GM13977 (cell line): ENCODE results near the gene PRKCZ.

ENCODE experiments used
- DNase-seq: peaks from one replicate; pipeline ENCODE4 v3.0.0; 2012; ENCODE audit warnings: low spot score
- in situ Hi-C: fragments of 300-500 bp; cut with MboI; formaldehyde crosslinking; loops from one replicate; pipeline ENCODE4 v1.12.0; 2022; ENCODE audit warnings: low sequenced_read_pairs, low pct_unique_long_range_greater_than_20kb, mixed read lengths, inconsistent platforms; ENCODE audit not compliant: unreplicated experiment
- TF ChIP-seq, protein P1 (sequence below): IDR thresholded peaks from 2 replicates; pipeline ENCODE4 v1.5.1; 2012; ENCODE audit warnings: mild to moderate bottlenecking, control low read depth; ENCODE audit not compliant: insufficient read depth; ENCODE audit errors: extremely low read depth, missing control alignments

Gene PRKCZ

DNA sequence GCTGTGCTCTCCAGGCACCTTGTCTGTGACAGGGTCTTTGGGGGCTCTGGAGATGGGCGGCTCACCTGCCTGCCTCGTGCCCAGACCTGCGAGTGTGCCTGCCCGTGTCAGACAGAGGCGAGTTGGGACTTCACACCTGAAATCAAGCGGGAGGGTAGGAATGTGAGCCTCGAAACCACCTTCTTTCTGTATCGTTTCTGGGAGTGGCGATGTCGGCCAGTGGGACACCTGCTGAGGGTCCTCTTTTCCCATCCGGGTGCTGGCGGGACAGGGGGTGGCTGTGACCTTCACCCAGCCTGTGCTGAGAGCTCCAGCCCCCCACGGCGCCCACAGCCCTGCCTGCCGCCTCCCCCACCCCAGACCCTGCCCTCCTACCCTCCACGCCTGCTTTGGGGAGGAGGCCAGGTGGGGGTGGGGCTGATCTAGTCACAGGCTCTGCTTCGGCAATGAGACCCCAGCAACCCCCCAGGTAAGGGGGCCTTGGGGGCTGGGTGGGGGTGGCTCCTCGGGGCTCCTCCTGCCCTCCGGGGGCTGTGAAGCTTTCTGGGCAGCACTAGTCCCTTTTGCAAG is 160.0 kb downstream of the PRKCZ start:
- DNase-seq, result no peak
- in situ Hi-C loops, result no loop called here
- TF ChIP-seq, protein P1, sequence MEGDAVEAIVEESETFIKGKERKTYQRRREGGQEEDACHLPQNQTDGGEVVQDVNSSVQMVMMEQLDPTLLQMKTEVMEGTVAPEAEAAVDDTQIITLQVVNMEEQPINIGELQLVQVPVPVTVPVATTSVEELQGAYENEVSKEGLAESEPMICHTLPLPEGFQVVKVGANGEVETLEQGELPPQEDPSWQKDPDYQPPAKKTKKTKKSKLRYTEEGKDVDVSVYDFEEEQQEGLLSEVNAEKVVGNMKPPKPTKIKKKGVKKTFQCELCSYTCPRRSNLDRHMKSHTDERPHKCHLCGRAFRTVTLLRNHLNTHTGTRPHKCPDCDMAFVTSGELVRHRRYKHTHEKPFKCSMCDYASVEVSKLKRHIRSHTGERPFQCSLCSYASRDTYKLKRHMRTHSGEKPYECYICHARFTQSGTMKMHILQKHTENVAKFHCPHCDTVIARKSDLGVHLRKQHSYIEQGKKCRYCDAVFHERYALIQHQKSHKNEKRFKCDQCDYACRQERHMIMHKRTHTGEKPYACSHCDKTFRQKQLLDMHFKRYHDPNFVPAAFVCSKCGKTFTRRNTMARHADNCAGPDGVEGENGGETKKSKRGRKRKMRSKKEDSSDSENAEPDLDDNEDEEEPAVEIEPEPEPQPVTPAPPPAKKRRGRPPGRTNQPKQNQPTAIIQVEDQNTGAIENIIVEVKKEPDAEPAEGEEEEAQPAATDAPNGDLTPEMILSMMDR, result no peak

DNA sequence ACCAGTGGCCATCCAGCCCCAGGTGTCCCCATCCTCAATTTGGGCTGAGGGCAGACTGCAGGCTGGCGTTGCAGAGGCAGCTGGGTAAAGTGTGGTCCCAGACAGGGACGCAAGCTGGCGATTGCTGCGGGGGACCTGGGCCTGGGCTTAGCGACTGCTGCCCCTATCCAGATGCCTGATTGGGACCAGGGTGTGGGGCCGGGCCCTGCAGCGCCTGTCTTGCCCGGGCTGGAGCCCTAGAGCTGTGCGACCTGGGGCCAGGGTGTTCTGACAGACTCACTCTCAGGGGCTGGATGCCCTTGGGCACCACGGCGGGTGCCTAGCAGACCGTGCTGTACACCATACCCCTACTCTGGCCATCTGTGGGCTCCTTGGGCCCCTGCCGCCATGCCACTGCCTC is 160.6 kb downstream of the PRKCZ start:
- no peak for DNase-seq
- in situ Hi-C loops, result no loop called here
- TF ChIP-seq, protein P1, result no peak

DNA sequence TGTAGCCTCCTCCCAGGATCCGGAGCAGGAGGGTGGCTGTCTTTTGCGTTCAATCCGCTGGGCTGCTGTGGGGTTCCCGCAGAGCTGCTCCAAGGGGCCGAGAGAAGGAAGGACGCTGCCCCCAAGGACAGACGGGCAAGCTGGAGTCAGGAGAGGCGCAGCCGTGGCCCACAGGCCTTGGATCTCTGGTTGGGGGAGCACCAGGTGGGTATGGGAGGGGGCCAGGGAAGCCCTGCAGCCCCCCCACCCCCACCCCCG is 162.0 kb downstream of the PRKCZ start:
- TF ChIP-seq, protein P1, result no peak
- in situ Hi-C loops, result no loop called here
- no peak for DNase-seq

DNA sequence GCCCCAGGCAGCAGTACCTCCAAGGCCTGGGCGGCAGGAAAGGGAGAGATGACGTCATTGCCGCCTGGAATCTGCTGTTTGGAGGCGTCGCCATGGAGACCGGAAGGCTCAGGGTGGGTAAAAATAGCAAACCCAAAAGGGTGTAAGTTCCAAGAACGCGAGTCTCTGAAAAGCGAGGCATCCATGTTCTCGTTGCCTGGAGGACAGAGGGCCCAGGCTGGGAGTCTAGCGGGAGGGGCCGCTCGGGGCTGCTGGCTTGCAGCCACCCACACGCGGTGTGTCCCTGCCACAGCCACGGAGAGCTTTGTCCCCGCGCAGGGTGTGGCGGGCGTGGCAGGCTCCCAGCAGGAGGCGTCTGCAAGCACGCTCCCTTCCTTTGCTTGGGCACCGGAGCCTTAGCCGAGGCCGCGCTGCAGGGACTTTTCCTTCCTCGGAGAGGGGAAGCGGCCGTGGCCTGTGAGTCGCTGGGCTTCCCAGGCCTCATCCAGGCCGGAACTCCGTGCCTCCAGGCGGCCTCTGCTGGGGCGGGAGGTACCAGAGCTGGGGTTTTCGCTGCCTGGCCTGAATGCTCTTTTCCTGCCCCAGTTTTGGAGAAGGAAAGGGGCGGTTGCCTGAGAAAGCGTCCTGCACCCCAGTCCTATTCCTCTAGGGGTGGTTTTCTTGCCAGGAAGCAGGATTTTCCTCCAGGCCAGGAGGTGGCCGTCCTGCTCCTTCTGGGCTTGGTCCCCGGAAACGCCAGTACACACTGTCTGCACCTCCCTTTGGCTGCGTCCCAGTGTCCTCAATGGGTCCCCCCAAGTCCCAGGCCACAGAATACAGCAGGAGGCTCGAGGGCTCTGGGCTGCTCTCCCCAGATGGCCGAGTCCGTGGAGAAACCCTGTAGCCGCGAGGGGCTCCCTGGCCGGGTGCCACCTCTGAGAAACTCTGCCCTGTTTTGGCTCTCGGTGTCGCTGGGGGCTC is 162.6 kb downstream of the PRKCZ start:
- DNase-seq, result peak; percentile 61
- TF ChIP-seq, protein P1, result peak; percentile 15
- in situ Hi-C loops, result no loop called here

DNA sequence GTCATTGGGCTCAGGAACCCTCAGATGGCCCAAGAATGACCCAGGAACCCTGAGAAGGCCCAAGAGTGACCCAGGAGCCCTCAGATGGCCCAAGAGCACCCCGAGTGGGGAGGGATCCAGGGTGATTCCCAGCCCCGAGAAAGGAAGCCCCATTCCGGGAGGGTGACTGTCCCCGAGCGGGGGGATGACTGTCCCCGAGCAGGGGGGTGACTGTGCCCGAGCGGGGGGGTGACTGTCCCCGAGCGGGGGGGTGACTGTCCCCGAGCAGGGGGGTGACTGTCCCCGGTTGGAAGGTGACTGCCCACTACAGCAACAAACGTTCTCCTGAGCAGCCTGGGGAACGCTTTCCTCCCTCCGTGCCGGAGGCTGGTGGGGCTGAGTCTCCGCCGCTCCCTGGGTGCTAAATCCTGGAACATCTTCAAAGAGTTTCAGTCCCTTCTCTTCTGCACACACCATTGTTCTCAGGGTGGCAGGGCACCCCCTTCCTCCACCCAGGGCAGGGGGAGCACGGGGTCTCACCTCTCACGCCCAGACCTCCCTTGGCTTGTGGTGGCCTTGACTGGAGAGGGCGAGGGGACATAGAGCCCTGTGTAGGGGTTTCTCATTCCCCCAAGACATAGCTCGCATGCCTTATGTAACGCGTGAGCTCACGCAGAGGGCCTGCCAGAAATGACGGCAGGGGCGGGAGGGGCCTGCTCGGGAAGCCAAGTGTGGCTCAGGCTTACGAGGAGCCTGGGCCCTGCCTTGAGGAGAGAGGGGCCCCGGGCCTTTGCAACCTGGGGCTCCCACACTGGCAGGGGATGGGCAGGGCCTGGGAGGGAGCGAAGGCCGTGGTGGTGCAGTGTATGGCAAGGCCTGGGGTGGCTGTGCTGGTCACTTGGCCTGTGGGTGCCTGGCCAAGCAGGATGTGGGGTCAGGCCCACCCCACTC is 163.6 kb downstream of the PRKCZ start:
- TF ChIP-seq, protein P1, result no peak
- in situ Hi-C loops, result no loop called here
- DNase-seq, result no peak

DNA sequence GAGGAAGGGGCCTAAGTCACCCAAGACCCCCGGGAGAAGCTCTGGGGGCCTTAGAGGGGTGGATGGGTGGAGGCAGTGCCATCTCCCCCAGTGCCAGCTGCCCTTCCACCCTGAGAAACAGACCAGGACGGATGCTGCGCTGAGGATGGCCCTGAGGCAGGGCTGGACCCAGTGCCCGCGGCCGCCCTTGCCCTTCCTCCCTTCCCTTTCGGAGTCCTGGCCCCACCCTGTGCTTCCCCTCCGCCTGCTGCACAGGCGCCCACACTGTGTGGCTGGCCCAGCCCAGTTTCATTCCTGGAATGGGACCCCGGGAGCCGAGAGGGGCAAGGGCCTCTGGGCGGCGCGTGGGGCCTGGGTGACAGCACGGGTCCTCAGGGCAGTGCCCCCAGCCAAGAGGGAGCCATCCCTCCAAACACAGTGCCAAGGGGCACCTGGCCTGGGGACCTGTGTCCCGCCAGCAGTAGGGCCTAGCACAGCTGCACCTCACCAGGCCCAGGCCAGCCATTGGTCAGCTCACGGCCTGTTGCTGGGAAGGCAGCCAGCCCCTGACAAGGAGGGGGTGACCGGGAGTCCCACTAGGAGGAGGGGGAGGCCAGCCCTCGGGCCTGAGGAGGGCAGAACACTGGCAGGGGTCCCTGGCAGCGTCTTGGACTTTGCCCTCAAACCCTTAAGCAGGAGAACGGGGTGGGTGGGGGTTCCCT is 164.5 kb downstream of the PRKCZ start:
- in situ Hi-C loops, result no loop called here
- DNase-seq, result no peak
- TF ChIP-seq, protein P1, result no peak
